ENCODE data around the gene NCDN. TPM values are rescaled to one million over a fixed set of nuclear protein-coding genes. Genes with fewer than 3 reads are reported as not detected.

The NCDN gene
- total RNA-seq, 2 donors from 2014 or later, result 25.3 to 33.4 TPM

GRCh38 chr1:35599411-35599810 lies 41.8 kb downstream of the NCDN start:
- Histone ChIP-seq H3K27ac (ENCODE audit: low read depth, low read length) (peak overlapping the region; percentile 12), H3K9ac (ENCODE audit: extremely low read depth, low read length, poor library complexity, severe bottlenecking) (no peak overlapping the region), H3K9me3 (ENCODE audit: control insufficient read depth, low read length) (no peaks in the 10 kb centered on the region), H3K27me3 (ENCODE audit: control insufficient read depth, insufficient read depth, low read length, poor library complexity, severe bottlenecking) (no peaks in the 10 kb centered on the region), H3K4me1 (ENCODE audit: control insufficient read depth, insufficient read depth, low read length) (peaks cover 11% of the 10 kb centered on the region), H3K36me3 (ENCODE audit: control insufficient read depth, insufficient read depth, low read length) (peaks cover 35% of the 10 kb centered on the region), H3K4me3 (ENCODE audit: low read length) (no peak overlapping the region)
- 89 to 98% methylated on average over 3 of the region's 3 CpGs for WGBS, 2 experiments (ENCODE audit: insufficient coverage in 1 of 2, insufficient read length in 1 of 2)
- Mint-ChIP-seq H3K9me3 (no peaks in the 10 kb centered on the region), H3K27me3 (ENCODE audit: insufficient read depth) (no peaks in the 10 kb centered on the region), H3K4me3 (no peak overlapping the region), H3K27ac (no peak overlapping the region), H3K36me3 (ENCODE audit: low read depth) (peaks cover 32% of the 10 kb centered on the region), H3K4me1 (peaks cover 28% of the 10 kb centered on the region)
- DNase-seq, result no peak
- TF ChIP-seq, protein P1, sequence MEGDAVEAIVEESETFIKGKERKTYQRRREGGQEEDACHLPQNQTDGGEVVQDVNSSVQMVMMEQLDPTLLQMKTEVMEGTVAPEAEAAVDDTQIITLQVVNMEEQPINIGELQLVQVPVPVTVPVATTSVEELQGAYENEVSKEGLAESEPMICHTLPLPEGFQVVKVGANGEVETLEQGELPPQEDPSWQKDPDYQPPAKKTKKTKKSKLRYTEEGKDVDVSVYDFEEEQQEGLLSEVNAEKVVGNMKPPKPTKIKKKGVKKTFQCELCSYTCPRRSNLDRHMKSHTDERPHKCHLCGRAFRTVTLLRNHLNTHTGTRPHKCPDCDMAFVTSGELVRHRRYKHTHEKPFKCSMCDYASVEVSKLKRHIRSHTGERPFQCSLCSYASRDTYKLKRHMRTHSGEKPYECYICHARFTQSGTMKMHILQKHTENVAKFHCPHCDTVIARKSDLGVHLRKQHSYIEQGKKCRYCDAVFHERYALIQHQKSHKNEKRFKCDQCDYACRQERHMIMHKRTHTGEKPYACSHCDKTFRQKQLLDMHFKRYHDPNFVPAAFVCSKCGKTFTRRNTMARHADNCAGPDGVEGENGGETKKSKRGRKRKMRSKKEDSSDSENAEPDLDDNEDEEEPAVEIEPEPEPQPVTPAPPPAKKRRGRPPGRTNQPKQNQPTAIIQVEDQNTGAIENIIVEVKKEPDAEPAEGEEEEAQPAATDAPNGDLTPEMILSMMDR (conservative IDR thresholded peaks at IDR 0.05), result no peak

DNA sequence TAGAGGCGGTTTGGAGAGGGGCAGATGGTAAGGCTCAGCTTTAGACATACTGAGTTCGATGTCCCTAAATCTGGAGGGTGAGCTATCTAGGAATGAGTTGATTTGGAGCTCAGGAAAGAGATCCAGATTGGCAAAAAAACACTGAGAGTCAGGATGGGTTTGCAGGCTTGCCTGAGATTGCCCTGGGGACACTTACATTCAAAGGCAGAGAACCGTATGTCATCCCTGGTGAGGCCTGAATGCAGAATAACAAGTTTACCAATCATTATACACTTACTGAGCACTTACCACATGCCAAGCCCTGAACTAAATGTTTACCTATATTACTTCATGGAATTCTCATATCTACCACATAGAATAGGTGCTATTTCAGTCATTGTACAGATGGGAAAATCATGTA lies 43.0 kb downstream of the NCDN start:
- Histone ChIP-seq H3K9ac (ENCODE audit: extremely low read depth, low read length, poor library complexity, severe bottlenecking) (no peak overlapping the region), H3K9me3 (ENCODE audit: control insufficient read depth, low read length) (no peaks in the 10 kb centered on the region), H3K36me3 (ENCODE audit: control insufficient read depth, insufficient read depth, low read length) (peaks cover 41% of the 10 kb centered on the region), H3K4me3 (ENCODE audit: low read length) (no peak overlapping the region), H3K27ac (ENCODE audit: low read depth, low read length) (no peak overlapping the region), H3K4me1 (ENCODE audit: control insufficient read depth, insufficient read depth, low read length) (peaks cover 11% of the 10 kb centered on the region), H3K27me3 (ENCODE audit: control insufficient read depth, insufficient read depth, low read length, poor library complexity, severe bottlenecking) (no peaks in the 10 kb centered on the region)
- DNase-seq, result no peak
- H3K4me3 Mint-ChIP-seq, result no peak overlapping the region
- no peaks in the 10 kb centered on the region for H3K27me3 Mint-ChIP-seq (ENCODE audit: insufficient read depth)
- H3K9me3 Mint-ChIP-seq, result no peaks in the 10 kb centered on the region
- peaks cover 28% of the 10 kb centered on the region for H3K4me1 Mint-ChIP-seq
- TF ChIP-seq, protein P1 (conservative IDR thresholded peaks at IDR 0.05), result no peak
- H3K27ac Mint-ChIP-seq, result no peak overlapping the region
- WGBS, 2 experiments (ENCODE audit: insufficient coverage in 1 of 2, insufficient read length in 1 of 2), result 96 to 98% methylated on average over 2 to 3 of the region's 3 CpGs
- H3K36me3 Mint-ChIP-seq (ENCODE audit: low read depth), result peaks cover 35% of the 10 kb centered on the region

DNA sequence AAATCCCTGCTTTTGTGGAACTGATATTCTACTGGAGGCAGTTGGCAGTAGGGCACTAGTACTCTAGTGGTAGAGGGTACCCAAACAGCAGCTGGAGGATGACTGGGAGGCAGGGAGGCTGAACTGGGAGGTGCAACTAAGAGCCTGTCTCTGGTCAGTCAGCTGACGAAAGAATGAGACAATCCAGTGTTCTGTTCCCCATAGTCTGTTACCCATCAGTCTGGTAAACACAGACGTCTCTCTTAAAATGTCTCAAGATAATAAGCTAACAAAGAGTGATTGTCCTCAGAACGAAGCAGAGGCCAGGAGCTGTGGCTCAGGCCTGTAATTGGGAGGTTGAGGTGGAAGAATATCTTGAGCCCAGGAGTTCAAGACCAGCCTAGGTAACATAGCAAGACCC lies 45.9 kb downstream of the NCDN start:
- Mint-ChIP-seq H3K36me3 (ENCODE audit: low read depth) (peaks cover 62% of the 10 kb centered on the region), H3K4me1 (peaks cover 10% of the 10 kb centered on the region), H3K9me3 (no peaks in the 10 kb centered on the region), H3K4me3 (no peak overlapping the region), H3K27ac (no peak overlapping the region), H3K27me3 (ENCODE audit: insufficient read depth) (no peaks in the 10 kb centered on the region)
- H3K4me3 ChIP-seq (ENCODE audit: low read length), result no peak overlapping the region
- H3K36me3 ChIP-seq (ENCODE audit: control insufficient read depth, insufficient read depth, low read length), result peaks cover 62% of the 10 kb centered on the region
- no peak overlapping the region for H3K27ac ChIP-seq (ENCODE audit: low read depth, low read length)
- WGBS, 2 experiments (ENCODE audit: insufficient coverage in 1 of 2, insufficient read length in 1 of 2), result 95 to 100% methylated on average over 1 to 3 of the region's 3 CpGs
- no peak overlapping the region for H3K9ac ChIP-seq (ENCODE audit: extremely low read depth, low read length, poor library complexity, severe bottlenecking)
- no peaks in the 10 kb centered on the region for H3K9me3 ChIP-seq (ENCODE audit: control insufficient read depth, low read length)
- TF ChIP-seq, protein P1 (conservative IDR thresholded peaks at IDR 0.05), result no peak
- DNase-seq, result no peak
- no peaks in the 10 kb centered on the region for H3K27me3 ChIP-seq (ENCODE audit: control insufficient read depth, insufficient read depth, low read length, poor library complexity, severe bottlenecking)
- no peaks in the 10 kb centered on the region for H3K4me1 ChIP-seq (ENCODE audit: control insufficient read depth, insufficient read depth, low read length)

Data from endodermal cell (in vitro differentiated cells).